Kasumi-1 (cell line): ENCODE results near the gene ATP2A3.

Source experiments
- DNase-seq, 2 experiments: peaks; one replicate each; lab custom pipeline; 2025; lab: John Stamatoyannopoulos, UW

The ATP2A3 gene

GRCh38 chr17:3911271-3912053, 52.8 kb downstream of the ATP2A3 start:
- no peak for DNase-seq

- no peak for DNase-seq
Measured at GRCh38 chr17:3910420-3911270, 53.6 kb downstream of the ATP2A3 start.

- no peak for DNase-seq
Measured at GRCh38 chr17:3909257-3909656, 55.0 kb downstream of the ATP2A3 start.

GRCh38 chr17:3907483-3908216, 56.6 kb downstream of the ATP2A3 start:
- no peak for DNase-seq

GRCh38 chr17:3906881-3907280, 57.4 kb downstream of the ATP2A3 start:
- DNase-seq: no peak

GRCh38 chr17:3905017-3905520, 59.2 kb downstream of the ATP2A3 start:
- no peak for DNase-seq

GRCh38 chr17:3904501-3904900, 59.7 kb downstream of the ATP2A3 start:
- no peak for DNase-seq

- no peak for DNase-seq
Measured at GRCh38 chr17:3903881-3904290, 60.4 kb downstream of the ATP2A3 start.

- no peak for DNase-seq
Measured at GRCh38 chr17:3903051-3903825, 61.0 kb downstream of the ATP2A3 start.

GRCh38 chr17:3900646-3901045, 63.6 kb downstream of the ATP2A3 start:
- DNase-seq: no peak

GRCh38 chr17:3897731-3898130, 66.5 kb downstream of the ATP2A3 start:
- no peak for DNase-seq

GRCh38 chr17:3896968-3897235, 67.3 kb downstream of the ATP2A3 start:
- no peak for DNase-seq

GRCh38 chr17:3896108-3896967, 67.9 kb downstream of the ATP2A3 start:
- no peak for DNase-seq

- no peak for DNase-seq
Measured at GRCh38 chr17:3895354-3895753, 68.9 kb downstream of the ATP2A3 start.

GRCh38 chr17:3894911-3895343, 69.3 kb downstream of the ATP2A3 start:
- DNase-seq: no peak

GRCh38 chr17:3894188-3894587, 70.0 kb downstream of the ATP2A3 start:
- DNase-seq: no peak

GRCh38 chr17:3893720-3894116, 70.5 kb downstream of the ATP2A3 start:
- DNase-seq: no peak

- peak; percentile 48 to 61 for DNase-seq
Measured at GRCh38 chr17:3893003-3893719, 71.1 kb downstream of the ATP2A3 start, which contains the start of gene CAMKK1. Gene CAMKK1 (minus strand): TSS chr17:3893053. CDS start chr17:3885687, 7,366 bp downstream.

- peak; percentile 7 to 12 for DNase-seq
Measured at GRCh38 chr17:3892095-3892998, 71.9 kb downstream of the ATP2A3 start.
